HFF-Myc (cell line): ENCODE results near the gene ABCB9.

Source experiments
- DNase-seq: peaks from one replicate; pipeline ENCODE4 v3.0.0-alpha.2; 2011; ENCODE audit warnings: low read depth; ENCODE audit errors: extremely low read depth
- H3K4me3 ChIP-seq: replicated peaks from 2 replicates; pipeline ENCODE4 v1.5.1; 2011; ENCODE audit warnings: low read depth, mild to moderate bottlenecking, control low read depth, low read length
- CTCF ChIP-seq: IDR thresholded peaks from 2 replicates; pipeline ENCODE4 v1.5.1; 2012; ENCODE audit warnings: mild to moderate bottlenecking, low read depth, low read length, control low read depth; ENCODE audit errors: missing control alignments

The ABCB9 gene

GRCh38 chr12:122935318-122935717, 30.9 kb downstream of the ABCB9 start:
- DNase-seq: no peak
- no peak for TF ChIP-seq CTCF
- no peak overlapping the region for H3K4me3 ChIP-seq

GRCh38 chr12:122934722-122935121, 31.5 kb downstream of the ABCB9 start:
- DNase-seq: no peak
- H3K4me3 ChIP-seq: no peak overlapping the region
- no peak for TF ChIP-seq CTCF

- no peak overlapping the region for H3K4me3 ChIP-seq
- no peak for DNase-seq
Measured at GRCh38 chr12:122932207-122932606, 34.1 kb downstream of the ABCB9 start.

GRCh38 chr12:122929812-122930211, 36.5 kb downstream of the ABCB9 start:
- DNase-seq: no peak
- no peak overlapping the region for H3K4me3 ChIP-seq
- no peak for TF ChIP-seq CTCF

More at GRCh38 chr12:122932207-122932606, 34.1 kb downstream of the ABCB9 start:
- no peak for TF ChIP-seq CTCF

- H3K4me3 ChIP-seq: no peak overlapping the region
- no peak for DNase-seq
- TF ChIP-seq CTCF: no peak
Measured at GRCh38 chr12:122929148-122929538, 37.1 kb downstream of the ABCB9 start.

- no peak for TF ChIP-seq CTCF
- H3K4me3 ChIP-seq: no peak overlapping the region
- DNase-seq: no peak
Measured at GRCh38 chr12:122928404-122929147, 37.7 kb downstream of the ABCB9 start.
